PC-3 (cell line): ENCODE data around the gene LMO4. TPM values are rescaled to one million over a fixed set of nuclear protein-coding genes. Genes with fewer than 3 reads are reported as not detected.
A peak's percentile ranks its signal among the peaks of the same experiment; 100 is the strongest.

Experiments
- ATAC-seq: fragments of 200-7000 bp; cut with Tn5 transposase; 2 replicates; pipeline ENCODE4 v1.9.1; 2020; ENCODE audit warnings: mild to moderate bottlenecking, moderate library complexity
- BruUV-seq: library from RNA; stranded (reverse); fragments of 400-500 nt; replicated peaks from 2 replicates; lab custom pipeline; 2021; lab: Mats Ljungman, UMichigan
- CTCF ChIA-PET: fragments of 300-600 bp; sonication (Branson Sonifier 250); formaldehyde crosslinking; loops from one replicate; lab custom pipeline; 2022; ENCODE audit warnings: antibody characterized with exemption; lab: Charles Lee
- POLR2A ChIA-PET: fragments of 300-600 bp; sonication (Branson Sonifier 250); formaldehyde crosslinking; loops from one replicate; lab custom pipeline; 2022; ENCODE audit warnings: antibody characterized with exemption; ENCODE audit not compliant: unreplicated experiment; lab: Charles Lee
- DNase-seq: peaks from one replicate; pipeline ENCODE4 v3.0.0-alpha.2; 2015
- H2AFZ ChIP-seq: fragments of 300-600 bp; sonication (generic); 2 replicates; pipeline ENCODE4 v1.6.0; 2016; ENCODE audit warnings: antibody characterized with exemption, low read length
- H3F3A ChIP-seq: fragments of 300-600 bp; sonication (generic); one replicate; pipeline ENCODE4 v1.6.0; 2017; ENCODE audit warnings: antibody characterized with exemption, low read length, control low read depth, mild to moderate bottlenecking; ENCODE audit not compliant: unreplicated experiment
- H3K27ac ChIP-seq: fragments of 300-600 bp; sonication (generic); 2 replicates; pipeline ENCODE4 v1.5.1; 2016; ENCODE audit warnings: mild to moderate bottlenecking, low read length
- H3K27me3 ChIP-seq: fragments of 300-600 bp; sonication (generic); 2 replicates; pipeline ENCODE4 v1.6.1; 2016; ENCODE audit warnings: low read length, mixed read lengths
- H3K36me3 ChIP-seq: fragments of 300-600 bp; sonication (generic); 2 replicates; pipeline ENCODE4 v1.6.1; 2016; ENCODE audit warnings: low read depth, mixed run types, low read length, mixed read lengths
- H3K4me1 ChIP-seq: fragments of 300-600 bp; sonication (generic); 2 replicates; pipeline ENCODE4 v1.5.1; 2016; ENCODE audit warnings: low read length; ENCODE audit not compliant: insufficient read depth
- H3K4me2 ChIP-seq: fragments of 300-600 bp; sonication (generic); 2 replicates; pipeline ENCODE4 v1.6.0; 2016; ENCODE audit warnings: low read length
- H3K4me3 ChIP-seq: fragments of 300-600 bp; sonication (generic); 2 replicates; pipeline ENCODE4 v1.5.1; 2016; ENCODE audit warnings: mild to moderate bottlenecking, low read length, mixed read lengths
- H3K79me2 ChIP-seq: fragments of 300-600 bp; sonication (generic); 2 replicates; pipeline ENCODE4 v1.6.1; 2017; ENCODE audit warnings: low read length, mixed read lengths
- H3K9ac ChIP-seq: fragments of 300-600 bp; sonication (generic); 2 replicates; pipeline ENCODE4 v1.6.0; 2016; ENCODE audit warnings: mild to moderate bottlenecking, low read length
- H3K9me2 ChIP-seq: fragments of 300-600 bp; sonication (generic); replicated peaks from 2 replicates; pipeline ENCODE4 v1.6.1; 2016; ENCODE audit warnings: mixed run types, low read length, mixed read lengths
- H3K9me3 ChIP-seq: fragments of 300-600 bp; sonication (generic); 2 replicates; pipeline ENCODE4 v1.6.1; 2016; ENCODE audit warnings: low read length, mixed read lengths
- H4K20me1 ChIP-seq: fragments of 300-600 bp; sonication (generic); 2 replicates; pipeline ENCODE4 v1.6.1; 2016; ENCODE audit warnings: low read length, mixed read lengths
- CTCF ChIP-seq: fragments of 300-600 bp; sonication (generic); conservative IDR thresholded peaks from 2 replicates; pipeline ENCODE4 v1.5.1; 2017; ENCODE audit warnings: antibody characterized with exemption, low read depth, mild to moderate bottlenecking, low read length
- EZH2 ChIP-seq: fragments of 300-600 bp; sonication (generic); IDR thresholded peaks from one replicate; pipeline ENCODE4 v1.6.1; 2017; ENCODE audit warnings: antibody characterized with exemption, mild to moderate bottlenecking, low read length; ENCODE audit not compliant: unreplicated experiment
- EZH2phosphoT487 ChIP-seq: fragments of 300-600 bp; sonication (generic); IDR thresholded peaks from 2 replicates; pipeline ENCODE4 v1.6.1; 2018; ENCODE audit warnings: mild to moderate bottlenecking, antibody characterized with exemption, low read length, borderline replicate concordance
- intact Hi-C: fragments of 100-400 bp; cut with micrococcal nuclease; formaldehyde crosslinking; loops from 2 replicates; pipeline ENCODE4 v1.9.0; 2023
- total RNA-seq: library from RNA; depleted of rRNA; stranded (reverse); fragments of >200 nt; gene quantifications from 2 replicates; pipeline ENCODE4 v1.2.3, GENCODE V29; 2014

LMO4 gene
- total RNA-seq, 1 experiment from 2014 or later, result 41.5 TPM

GRCh38 chr1:87335175-87335884 is 6.7 kb downstream of the LMO4 start:
- intact Hi-C loops, result loop anchor here (10.0 kb wide), 1 partner anchor 139 kb away; no protein-coding TSS in a partner anchor
- CTCF ChIA-PET, result interaction anchor here (0.6 kb wide), 2 partner anchors 344 to 1718 kb away, joined by 3 to 4 read pairs; no protein-coding TSS in a partner anchor
- Histone ChIP-seq H3F3A (no peaks in the 10 kb centered on the region), H3K27me3 (no peaks in the 10 kb centered on the region), H3K79me2 (peaks cover 71% of the 10 kb centered on the region), H3K4me2 (peak overlapping the region; percentile 99), H3K9me3 (no peaks in the 10 kb centered on the region), H3K27ac (peak overlapping the region; percentile 38), H3K9me2 (no peaks in the 10 kb centered on the region), H3K4me1 (peaks cover 32% of the 10 kb centered on the region), H3K36me3 (peaks cover 14% of the 10 kb centered on the region), H4K20me1 (no peaks in the 10 kb centered on the region), H3K9ac (peak overlapping the region; percentile 83), H2AFZ (peak overlapping the region; percentile 76), H3K4me3 (peak overlapping the region; percentile 73)
- DNase-seq (peak; percentile 59), ATAC-seq (peak; percentile 41)
- POLR2A ChIA-PET, result interaction anchor here (0.6 kb wide), 1 partner anchor 370 kb away, joined by 3 read pairs; no protein-coding TSS in a partner anchor
- BruUV-seq, result no TSS peak
- TF ChIP-seq CTCF (0 out of 2 replicates have a peak, but pooled peaks have one; percentile 20), EZH2phosphoT487 (no peak), EZH2 (no peak)

GRCh38 chr1:87336623-87337067 is 8.0 kb downstream of the LMO4 start:
- Histone ChIP-seq H3K27ac (no peak overlapping the region), H3K36me3 (peaks cover 26% of the 10 kb centered on the region), H3K4me2 (no peak overlapping the region), H2AFZ (no peak overlapping the region), H4K20me1 (no peaks in the 10 kb centered on the region), H3K79me2 (peaks cover 66% of the 10 kb centered on the region), H3K9ac (no peak overlapping the region), H3K4me1 (peaks cover 32% of the 10 kb centered on the region), H3K9me3 (no peaks in the 10 kb centered on the region), H3K4me3 (no peak overlapping the region), H3F3A (no peaks in the 10 kb centered on the region), H3K9me2 (no peaks in the 10 kb centered on the region), H3K27me3 (no peaks in the 10 kb centered on the region)
- no TSS peak for BruUV-seq
- intact Hi-C loops, result loop anchor here (10.0 kb wide), 1 partner anchor 138 kb away; no protein-coding TSS in a partner anchor
- no peak for TF ChIP-seq EZH2phosphoT487
- no peak for TF ChIP-seq EZH2
- TF ChIP-seq CTCF, result no peak
- CTCF ChIA-PET, result no interaction called here
- ATAC-seq, result no peak
- POLR2A ChIA-PET, result no interaction called here
- no peak for DNase-seq

- CTCF ChIA-PET, result no interaction called here
- TF ChIP-seq CTCF, result no peak
- TF ChIP-seq EZH2, result no peak
- no peak for TF ChIP-seq EZH2phosphoT487
These were observed 8.9 kb downstream of the LMO4 start for GRCh38 chr1:87337606-87338005.

More at GRCh38 chr1:87337606-87338005, 8.9 kb downstream of the LMO4 start:
- peaks cover 24% of the 10 kb centered on the region for H3K4me1 ChIP-seq
- POLR2A ChIA-PET, result no interaction called here
- peaks cover 29% of the 10 kb centered on the region for H3K36me3 ChIP-seq
- no peaks in the 10 kb centered on the region for H3F3A ChIP-seq
- intact Hi-C loops, result loop anchor here (10.0 kb wide), 1 partner anchor 137 kb away; no protein-coding TSS in a partner anchor
- no peak overlapping the region for H3K27ac ChIP-seq
- no peak overlapping the region for H3K9ac ChIP-seq
- no peak overlapping the region for H3K4me2 ChIP-seq
- no peaks in the 10 kb centered on the region for H3K27me3 ChIP-seq
- H3K79me2 ChIP-seq, result peaks cover 58% of the 10 kb centered on the region
- no peak overlapping the region for H3K4me3 ChIP-seq
- H3K9me2 ChIP-seq, result no peaks in the 10 kb centered on the region
- DNase-seq (no peak), ATAC-seq (no peak)
- H4K20me1 ChIP-seq, result no peaks in the 10 kb centered on the region
- H2AFZ ChIP-seq, result no peak overlapping the region
- no TSS peak for BruUV-seq
- H3K9me3 ChIP-seq, result no peaks in the 10 kb centered on the region
